Measurements from ENCODE around the gene NTM.

Gene NTM

GRCh38 chr11:131841925-131842635 lies 471.7 kb downstream of the NTM start:
- no peak for DNase-seq

GRCh38 chr11:131845255-131845654 lies 474.8 kb downstream of the NTM start:
- no peak for DNase-seq

- no peak for DNase-seq
Observed at GRCh38 chr11:131849485-131849884, 479.1 kb downstream of the NTM start.

- DNase-seq, result no peak
Observed at GRCh38 chr11:131850507-131850906, 480.1 kb downstream of the NTM start.

- peak; percentile 17 for DNase-seq
Observed at GRCh38 chr11:131851964-131852755, 481.7 kb downstream of the NTM start.

GRCh38 chr11:131852757-131853156 lies 482.3 kb downstream of the NTM start:
- DNase-seq, result no peak

- DNase-seq, result no peak
Observed at GRCh38 chr11:131854391-131854790, 484.0 kb downstream of the NTM start.

GRCh38 chr11:131855320-131855719 lies 484.9 kb downstream of the NTM start:
- DNase-seq, result no peak

- DNase-seq, result no peak
Observed at GRCh38 chr11:131857246-131857645, 486.8 kb downstream of the NTM start.

- no peak for DNase-seq
Observed at GRCh38 chr11:131858505-131858904, 488.1 kb downstream of the NTM start.

- no peak for DNase-seq
Observed at GRCh38 chr11:131859538-131860210, 489.3 kb downstream of the NTM start.

- no peak for DNase-seq
Observed at GRCh38 chr11:131864228-131864627, 493.8 kb downstream of the NTM start.

GRCh38 chr11:131865860-131866259 lies 495.4 kb downstream of the NTM start:
- DNase-seq, result no peak

GRCh38 chr11:131866535-131867400 lies 496.4 kb downstream of the NTM start:
- DNase-seq, result no peak

- peak; percentile 84 for DNase-seq
Observed at GRCh38 chr11:131867457-131868257, 497.2 kb downstream of the NTM start.

GRCh38 chr11:131868629-131869507 lies 498.5 kb downstream of the NTM start:
- DNase-seq, result no peak

- no peak for DNase-seq
Observed at GRCh38 chr11:131870305-131870704, 499.9 kb downstream of the NTM start.

GRCh38 chr11:131871006-131871405 lies 500.6 kb downstream of the NTM start:
- no peak for DNase-seq

- DNase-seq, result no peak
Observed at GRCh38 chr11:131874070-131874469, 503.7 kb downstream of the NTM start.

- DNase-seq, result no peak
Observed at GRCh38 chr11:131875611-131876010, 505.2 kb downstream of the NTM start.
